ENCODE measurements around the gene MEIS2.

DNA sequence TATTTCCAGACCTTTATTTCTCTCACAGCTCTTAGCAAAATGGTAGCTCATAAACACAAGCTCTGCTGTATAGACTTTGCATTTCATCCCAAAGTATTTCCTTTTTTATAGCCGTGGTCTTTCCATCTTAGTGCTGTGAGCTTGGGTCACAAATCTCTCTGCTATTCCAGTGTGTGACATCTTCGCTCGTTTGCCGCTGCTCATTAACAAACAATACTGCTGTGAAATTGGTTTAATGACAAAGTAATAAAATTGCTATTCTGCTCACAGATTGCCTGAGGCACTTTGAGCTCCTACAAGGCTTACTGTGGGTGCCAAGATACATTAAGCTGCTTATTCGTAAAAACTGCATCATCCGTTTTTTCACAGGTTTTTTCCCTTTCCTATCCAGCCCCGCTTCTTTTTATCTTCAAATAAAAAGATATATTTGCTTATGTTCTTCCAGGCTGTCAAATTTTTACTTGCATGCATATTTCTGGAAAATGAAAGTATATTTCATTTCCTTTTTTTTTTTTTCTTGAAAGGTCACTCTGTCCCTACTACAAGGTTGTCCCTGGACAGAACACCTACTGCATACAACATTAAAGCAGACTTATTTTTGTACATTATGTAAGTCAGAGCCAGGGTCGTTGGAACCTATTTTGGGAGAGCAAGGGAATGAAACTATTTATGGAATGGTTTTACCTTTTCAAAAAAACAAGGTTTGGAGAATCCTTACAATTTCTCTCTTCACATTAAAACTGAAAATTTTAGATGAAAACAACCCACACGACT, 174.5 kb downstream of the MEIS2 start:
- TF ChIP-seq, protein P1, sequence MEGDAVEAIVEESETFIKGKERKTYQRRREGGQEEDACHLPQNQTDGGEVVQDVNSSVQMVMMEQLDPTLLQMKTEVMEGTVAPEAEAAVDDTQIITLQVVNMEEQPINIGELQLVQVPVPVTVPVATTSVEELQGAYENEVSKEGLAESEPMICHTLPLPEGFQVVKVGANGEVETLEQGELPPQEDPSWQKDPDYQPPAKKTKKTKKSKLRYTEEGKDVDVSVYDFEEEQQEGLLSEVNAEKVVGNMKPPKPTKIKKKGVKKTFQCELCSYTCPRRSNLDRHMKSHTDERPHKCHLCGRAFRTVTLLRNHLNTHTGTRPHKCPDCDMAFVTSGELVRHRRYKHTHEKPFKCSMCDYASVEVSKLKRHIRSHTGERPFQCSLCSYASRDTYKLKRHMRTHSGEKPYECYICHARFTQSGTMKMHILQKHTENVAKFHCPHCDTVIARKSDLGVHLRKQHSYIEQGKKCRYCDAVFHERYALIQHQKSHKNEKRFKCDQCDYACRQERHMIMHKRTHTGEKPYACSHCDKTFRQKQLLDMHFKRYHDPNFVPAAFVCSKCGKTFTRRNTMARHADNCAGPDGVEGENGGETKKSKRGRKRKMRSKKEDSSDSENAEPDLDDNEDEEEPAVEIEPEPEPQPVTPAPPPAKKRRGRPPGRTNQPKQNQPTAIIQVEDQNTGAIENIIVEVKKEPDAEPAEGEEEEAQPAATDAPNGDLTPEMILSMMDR (IDR thresholded peaks at IDR 0.05; ENCODE audit: borderline replicate concordance, extremely low read depth, low read length, poor library complexity, severe bottlenecking), result no peak
- no peak for TF ChIP-seq EZH2 (IDR thresholded peaks at IDR 0.05; ENCODE audit: borderline replicate concordance, low read depth, low read length, severe bottlenecking)

Data from DND-41 (cell line).